ENCODE data around the gene SMIM29.

The SMIM29 gene

GRCh38 chr6:34240329-34241248, 8.2 kb downstream of the SMIM29 start:
- DNase-seq (ENCODE audit: low spot score) = no peak

DNA sequence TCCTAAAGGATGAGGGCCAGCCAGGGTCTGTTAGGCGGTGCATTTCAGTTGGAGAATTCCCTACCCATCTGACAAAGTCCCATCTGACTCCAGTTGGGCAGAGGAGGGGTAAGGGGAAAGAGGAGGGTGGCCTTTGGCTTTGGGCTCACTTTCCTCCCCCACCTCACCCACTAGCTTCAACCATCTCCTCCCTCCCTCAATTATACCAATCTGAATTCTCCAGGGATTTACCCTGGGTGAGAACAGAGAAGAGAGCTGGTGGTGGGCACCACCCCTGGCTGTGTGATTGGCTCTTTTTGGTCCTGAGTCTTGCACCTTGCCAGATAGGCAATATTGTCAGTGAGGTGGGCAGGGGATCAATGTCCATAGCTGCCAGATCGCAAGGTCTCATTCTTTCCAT, 8.9 kb downstream of the SMIM29 start:
- DNase-seq (ENCODE audit: low spot score) = no peak

DNA sequence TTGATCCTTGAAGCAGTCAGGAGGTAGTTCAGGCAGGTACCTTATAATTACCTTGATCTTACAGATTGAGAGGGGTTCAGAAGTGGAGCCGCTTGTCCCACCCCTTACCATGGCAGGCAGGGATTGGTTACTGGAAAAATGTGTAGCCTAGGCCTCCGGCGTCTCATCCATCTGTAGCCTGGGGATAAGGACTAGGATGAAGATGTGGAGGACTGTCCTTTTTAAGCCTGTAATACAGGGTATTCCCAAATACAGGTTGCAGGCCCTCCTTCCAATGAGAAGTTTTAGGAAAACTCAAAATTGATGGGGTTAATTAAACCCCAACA, 9.3 kb downstream of the SMIM29 start:
- DNase-seq (ENCODE audit: low spot score) = no peak

DNA sequence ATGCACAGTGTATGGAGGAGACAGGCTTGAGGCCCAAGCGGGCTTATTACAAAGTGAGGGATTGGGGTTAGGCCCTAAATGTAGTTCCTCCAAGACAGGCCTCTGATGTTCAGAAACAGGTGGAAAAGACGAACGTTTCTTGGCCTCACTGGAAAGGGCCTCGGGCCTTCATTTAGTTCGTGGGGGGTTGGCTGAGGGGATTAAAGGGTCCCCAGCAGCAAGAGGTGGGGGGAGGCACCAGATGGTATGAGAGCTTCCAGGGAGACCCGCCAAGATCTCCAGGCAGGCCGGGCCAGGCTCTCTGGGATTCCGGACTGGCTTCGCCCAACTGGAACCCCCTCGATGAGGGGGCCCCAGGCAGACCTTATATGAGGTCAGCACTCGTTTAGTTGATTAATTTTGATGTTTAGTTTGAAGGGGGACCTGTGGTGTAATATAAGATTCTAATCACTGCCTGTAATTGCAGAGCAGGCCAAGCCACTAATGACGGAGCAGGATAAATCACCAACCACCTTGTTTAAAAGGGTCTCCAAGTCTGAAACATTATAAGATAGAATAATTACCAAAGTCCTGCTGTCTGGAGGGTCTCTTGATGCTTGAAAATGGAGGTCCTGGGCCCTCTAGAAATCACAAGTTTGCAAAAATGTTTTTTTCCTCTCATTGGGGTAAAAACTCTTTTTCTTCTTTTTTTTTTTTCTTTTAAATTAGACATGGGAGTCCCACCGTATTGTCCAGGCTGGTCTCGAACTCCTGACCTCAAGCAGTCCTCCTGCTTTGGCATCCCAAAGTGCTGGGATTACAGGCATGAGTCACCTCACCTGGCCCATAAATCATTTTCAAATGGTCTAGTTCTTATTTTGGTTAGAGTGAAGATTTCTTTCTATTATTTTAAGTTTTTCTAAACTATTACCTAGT, 10.0 kb downstream of the SMIM29 start:
- DNase-seq (ENCODE audit: low spot score) = no peak

DNA sequence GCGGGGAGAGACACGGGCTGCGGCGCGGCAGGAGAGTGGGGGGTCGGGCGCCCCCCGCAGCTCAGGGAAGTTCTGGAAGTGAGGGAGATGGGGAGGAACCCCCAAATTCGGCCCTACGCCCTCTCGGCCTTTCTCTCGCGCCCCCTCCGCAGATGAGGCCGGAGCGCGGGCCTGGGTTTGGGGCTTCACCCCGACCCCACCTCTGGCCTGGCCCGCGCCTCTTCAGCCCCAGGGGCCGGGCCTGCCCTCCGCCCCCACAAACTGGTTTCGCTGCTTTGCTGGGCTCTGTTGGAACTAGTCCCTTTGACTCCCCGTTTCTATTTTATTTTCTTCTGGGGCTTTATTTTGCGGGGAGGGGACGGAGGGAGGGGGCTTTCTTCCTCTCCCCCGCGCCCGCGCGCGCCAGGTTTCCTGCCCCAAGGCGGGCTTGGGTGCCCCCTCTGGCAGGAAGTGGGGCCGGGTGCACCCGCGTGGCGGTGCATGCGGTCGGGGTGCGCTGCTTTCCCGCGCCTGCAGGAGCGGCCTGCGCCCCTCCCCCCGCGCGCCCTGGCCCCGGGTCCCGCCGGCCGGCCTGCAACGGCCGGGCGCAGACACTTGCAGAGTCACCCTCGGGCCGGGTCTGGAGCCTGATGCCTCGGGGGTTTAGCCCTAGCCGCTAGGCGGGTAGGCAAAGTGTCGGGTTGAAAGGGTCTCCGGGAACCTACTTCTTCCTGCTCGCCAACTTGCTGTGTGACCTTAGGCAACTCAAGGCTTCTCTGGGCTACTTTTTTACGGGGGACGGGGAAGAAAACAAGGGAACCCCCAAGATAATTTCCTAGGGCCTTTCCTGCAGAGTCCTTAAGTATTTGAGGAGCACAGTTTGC, 10.9 kb downstream of the SMIM29 start:
- DNase-seq (ENCODE audit: low spot score) = no peak

GRCh38 chr6:34237316-34237721, 11.5 kb downstream of the SMIM29 start:
- no peak for DNase-seq (ENCODE audit: low spot score)

DNA sequence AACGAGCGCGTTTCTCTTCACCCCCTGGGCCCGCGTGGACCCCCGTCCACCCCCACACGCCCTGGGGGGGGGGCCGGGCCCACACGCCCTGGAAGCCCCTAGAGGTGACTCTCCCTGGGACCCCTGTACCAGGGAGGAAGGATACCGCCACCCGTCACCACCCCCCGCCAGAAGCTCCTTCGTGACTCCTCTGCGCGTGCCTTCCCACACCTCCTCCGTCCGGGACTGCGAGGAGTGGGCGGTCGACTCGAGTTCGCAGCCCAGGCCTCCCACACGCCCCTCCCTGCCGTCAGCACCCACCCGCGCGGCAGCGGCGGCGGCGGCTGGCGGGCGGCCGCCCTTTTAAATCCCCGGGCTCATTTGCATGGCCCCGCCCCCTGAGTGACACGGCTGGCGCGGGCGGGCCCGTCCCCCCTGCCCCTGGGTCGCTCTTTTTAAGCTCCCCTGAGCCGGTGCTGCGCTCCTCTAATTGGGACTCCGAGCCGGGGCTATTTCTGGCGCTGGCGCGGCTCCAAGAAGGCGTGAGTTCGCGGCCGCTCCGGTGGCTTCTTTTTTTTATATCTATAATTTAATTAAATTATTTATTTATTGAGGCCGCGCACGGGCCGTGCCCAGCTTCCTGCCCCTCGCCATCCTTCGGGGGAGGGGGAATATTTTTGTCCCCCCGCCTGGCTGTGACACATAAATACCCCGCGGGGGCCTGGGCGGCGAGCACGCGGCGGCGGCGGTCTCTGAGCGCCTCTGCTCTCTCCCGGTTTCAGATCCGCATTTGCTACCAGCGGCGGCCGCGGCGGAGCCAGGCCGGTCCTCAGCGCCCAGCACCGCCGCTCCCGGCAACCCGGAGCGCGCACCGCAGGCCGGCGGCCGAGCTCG, 12.1 kb downstream of the SMIM29 start, which contains the start of gene HMGA1:
HMGA1 (plus strand) TSS at position 431 of the 873 bp plus-strand sequence. CDS start 3,908 bp downstream, outside the sequence.
- peak; percentile 91 for DNase-seq (ENCODE audit: low spot score)

DNA sequence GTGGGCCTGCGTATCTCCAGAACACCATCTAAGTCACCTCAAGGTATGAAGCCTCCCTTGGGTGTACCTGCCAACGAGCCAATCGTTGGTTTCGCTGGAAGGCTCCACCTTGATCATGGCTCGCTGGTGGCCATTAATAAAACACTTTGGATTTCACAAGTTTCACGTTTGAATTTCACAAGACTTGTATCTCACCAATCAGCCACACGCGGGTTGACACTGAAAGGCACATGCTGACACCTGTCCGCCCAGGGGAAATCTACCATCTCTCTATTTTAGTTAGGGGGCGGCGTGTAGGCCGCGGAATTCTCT, 12.7 kb downstream of the SMIM29 start:
- no peak for DNase-seq (ENCODE audit: low spot score)

GRCh38 chr6:34235307-34236130, 13.3 kb downstream of the SMIM29 start:
- peak; percentile 94 for DNase-seq (ENCODE audit: low spot score)

GRCh38 chr6:34234667-34235306, 14.0 kb downstream of the SMIM29 start:
- DNase-seq (ENCODE audit: low spot score) = no peak

DNA sequence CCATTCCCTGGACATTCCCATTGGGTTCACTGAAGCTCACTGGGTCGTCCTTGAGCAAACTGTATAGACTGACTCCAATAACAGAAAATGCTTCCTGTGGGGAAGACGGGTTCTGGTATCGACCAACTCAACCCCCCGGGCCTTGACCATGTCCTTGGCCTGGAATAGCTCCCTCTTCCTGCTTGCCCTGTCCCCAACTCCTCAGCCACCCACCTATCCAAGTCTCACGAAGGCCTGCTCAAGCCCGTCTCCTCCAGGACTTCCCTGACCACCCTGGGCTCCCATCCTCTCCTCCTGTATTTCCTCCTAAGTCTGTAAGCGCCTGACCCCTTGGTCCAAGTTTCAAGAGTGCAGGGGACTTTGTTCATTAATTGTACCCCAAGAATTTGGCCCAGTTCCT, 14.9 kb downstream of the SMIM29 start:
- DNase-seq (ENCODE audit: low spot score) = no peak

DNA sequence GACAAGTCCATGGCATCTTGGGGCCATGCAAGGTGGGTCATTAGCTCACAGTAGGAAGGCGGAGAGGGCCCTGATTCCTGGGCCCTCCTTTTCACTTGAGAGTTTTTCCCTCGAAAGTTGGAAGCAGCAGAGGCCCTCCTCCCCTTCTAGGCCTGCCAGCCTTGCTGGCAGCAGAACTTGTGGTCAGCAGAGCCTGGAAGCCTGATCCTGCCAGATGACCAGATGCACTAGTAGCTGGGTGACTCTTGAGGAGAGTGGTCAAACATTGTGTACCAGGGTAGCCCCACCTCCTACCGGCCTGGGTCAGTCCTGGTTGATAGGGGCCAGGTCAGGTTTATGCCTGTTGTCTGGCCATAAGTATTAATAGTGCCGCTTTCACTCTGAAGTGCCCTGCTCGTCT, 15.9 kb downstream of the SMIM29 start:
- DNase-seq (ENCODE audit: low spot score) = no peak

DNA sequence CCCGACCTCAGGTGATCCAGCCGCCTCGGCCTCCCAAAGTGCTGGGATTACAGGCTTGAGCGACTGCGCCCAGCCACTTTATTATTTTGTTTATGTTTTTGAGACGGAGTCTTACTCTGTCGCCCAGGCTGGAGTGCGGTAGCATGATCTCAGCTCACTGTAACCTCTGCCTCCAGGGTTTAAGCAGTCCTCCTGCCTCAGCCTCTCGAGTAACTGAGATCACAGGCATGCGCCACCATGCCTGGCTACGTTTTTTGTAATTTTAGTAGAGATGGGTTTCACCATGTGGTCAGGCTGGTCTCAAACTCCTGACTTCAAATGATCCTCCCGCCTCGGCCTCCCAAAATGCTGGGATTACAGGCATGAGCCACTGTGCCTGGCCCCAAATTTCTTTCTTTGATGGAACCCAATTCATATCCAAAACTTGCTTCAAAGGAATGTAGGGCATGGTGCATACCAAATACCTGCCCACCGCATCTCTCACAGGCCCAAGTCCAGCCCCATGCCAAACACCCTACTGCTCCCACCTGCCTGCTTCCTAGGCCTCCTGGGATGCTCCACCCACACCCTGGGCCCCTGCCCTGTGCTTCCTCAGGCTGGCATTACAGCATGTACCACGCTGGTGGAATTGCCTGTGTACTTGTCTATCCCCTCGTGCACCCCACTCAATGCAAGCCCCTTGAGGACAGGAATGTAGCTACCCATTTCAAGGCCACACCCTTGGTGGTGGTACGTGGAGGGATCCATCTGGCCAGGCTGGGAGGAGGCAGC, 17.1 kb downstream of the SMIM29 start:
- no peak for DNase-seq (ENCODE audit: low spot score)

GRCh38 chr6:34230653-34231371, 18.0 kb downstream of the SMIM29 start:
- no peak for DNase-seq (ENCODE audit: low spot score)

DNA sequence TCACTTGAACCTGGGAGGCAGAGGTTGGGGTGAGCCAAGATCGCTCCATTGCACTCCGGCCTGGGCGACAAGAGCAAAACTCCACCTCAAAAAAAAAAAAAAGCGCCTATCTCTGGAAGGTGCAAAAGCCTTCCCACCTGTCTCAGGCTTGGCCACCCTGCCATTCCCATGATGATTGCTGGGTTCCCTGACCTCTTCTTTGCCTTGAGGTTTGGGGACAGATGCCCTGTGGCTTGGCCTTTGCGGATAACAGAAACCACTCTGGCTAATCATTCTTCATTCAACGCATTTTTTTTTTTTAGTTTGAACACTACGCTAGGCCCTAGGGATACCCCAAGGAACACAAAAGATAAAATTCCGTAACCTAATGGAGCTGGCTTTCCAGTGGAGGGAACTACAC, 18.9 kb downstream of the SMIM29 start:
- DNase-seq (ENCODE audit: low spot score) = no peak

DNA sequence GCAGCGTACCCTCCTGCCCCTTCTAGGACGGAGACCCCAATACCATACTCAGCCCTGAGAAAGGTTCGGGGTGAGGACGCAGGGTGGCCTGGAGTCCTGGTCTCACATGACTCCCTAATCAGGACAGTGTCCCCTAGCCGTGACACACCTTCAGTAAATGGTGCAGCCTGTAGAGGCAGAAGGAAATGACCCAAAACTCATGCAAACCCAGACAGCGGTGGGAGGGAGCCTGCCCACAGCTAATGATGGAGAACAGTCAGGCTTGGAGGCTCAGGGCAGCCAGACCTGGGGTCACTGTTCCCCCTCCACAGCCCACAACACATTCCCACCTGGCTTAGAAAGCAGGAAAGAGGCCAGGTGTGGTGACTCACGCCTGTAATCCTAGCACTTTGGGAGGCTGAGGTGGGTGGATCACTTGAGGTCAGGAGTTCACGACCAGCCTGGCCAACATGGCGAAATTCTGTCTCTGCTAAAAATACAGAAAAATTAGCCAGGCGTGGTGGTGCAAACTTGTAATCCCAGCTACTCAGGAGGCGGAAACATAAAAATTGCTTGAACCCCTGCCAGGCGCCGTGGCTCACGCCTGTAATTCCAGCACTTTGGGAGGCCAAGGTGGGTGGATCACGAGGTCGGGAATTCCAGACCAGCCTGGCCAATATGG, 20.9 kb downstream of the SMIM29 start:
- DNase-seq (ENCODE audit: low spot score) = no peak

GRCh38 chr6:34226731-34227586, 21.8 kb downstream of the SMIM29 start:
- no peak for DNase-seq (ENCODE audit: low spot score)
